HG02798 (cell line): ENCODE measurements around the gene CMKLR1.

Source experiments
- ATAC-seq: cut with Tn5 transposase; IDR thresholded peaks from one replicate; pipeline ENCODE4 v1.9.1; 2021; ENCODE audit warnings: mild to moderate bottlenecking; ENCODE audit not compliant: unreplicated experiment, poor library complexity

The CMKLR1 gene

GRCh38 chr12:108240928-108241327, 98.2 kb downstream of the CMKLR1 start:
- ATAC-seq = no peak

- ATAC-seq = no peak
Observed at GRCh38 chr12:108240027-108240785, 98.9 kb downstream of the CMKLR1 start.

DNA sequence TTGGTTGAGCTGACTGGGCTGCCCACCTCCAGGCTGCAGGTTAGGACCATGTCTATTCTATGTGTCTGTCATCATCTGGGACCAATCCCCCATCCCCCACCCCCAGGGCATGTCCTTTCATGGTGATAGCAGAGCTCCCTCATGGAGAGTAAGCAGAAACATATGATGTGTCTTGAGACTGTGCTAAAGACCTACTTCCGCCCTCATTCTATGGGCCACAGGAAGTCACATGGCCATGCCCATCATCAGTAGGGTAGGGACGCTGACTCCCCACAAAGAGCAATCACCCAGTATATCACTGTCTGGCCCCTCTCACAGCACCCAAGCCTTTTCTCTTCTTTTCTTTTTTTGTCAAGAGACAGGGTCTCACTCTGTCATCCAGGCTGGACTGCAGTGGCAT, 99.7 kb downstream of the CMKLR1 start:
- ATAC-seq = no peak

DNA sequence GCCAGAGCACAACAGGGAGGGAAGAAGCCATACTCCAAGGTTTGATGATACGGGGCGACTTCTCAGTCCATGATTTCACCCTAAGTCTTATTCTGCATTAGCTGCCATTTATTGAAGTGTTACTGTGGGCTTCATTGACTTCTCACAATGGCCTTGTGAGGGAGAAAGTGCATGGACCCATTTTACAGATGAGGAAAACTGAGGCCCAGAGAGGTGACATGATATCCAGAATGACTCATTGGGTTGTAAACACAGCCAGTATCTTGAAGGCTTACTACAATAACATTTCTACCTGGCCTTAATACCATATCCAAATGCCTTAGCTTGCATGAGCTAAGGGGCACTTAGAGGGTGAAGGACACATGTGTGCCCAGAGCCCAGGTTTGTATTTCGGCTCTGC, 100.6 kb downstream of the CMKLR1 start:
- no peak for ATAC-seq
